ENCODE measurements around the gene VANGL1.

Gene VANGL1

DNA sequence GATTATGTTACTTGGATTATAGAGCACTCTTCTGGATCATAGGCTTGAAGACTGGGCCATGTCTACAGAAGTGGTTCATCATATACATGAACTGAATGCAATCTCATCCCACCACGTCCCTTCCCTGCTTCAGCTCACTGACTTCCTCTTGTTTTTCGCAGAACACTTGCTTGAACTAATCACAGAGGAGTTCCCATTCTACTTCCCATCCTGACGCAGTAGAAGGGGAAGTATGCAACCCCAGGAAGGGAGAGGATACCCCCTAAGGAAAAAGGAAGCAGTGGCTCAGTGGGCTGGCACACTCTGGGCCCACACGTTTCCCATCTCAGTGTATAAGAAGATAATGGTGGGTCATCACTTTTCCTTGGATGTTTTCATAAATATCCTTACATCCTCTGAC is 90.5 kb downstream of the VANGL1 start:
- no peak for DNase-seq (ENCODE audit: low spot score)
- no peak for FAIRE-seq

DNA sequence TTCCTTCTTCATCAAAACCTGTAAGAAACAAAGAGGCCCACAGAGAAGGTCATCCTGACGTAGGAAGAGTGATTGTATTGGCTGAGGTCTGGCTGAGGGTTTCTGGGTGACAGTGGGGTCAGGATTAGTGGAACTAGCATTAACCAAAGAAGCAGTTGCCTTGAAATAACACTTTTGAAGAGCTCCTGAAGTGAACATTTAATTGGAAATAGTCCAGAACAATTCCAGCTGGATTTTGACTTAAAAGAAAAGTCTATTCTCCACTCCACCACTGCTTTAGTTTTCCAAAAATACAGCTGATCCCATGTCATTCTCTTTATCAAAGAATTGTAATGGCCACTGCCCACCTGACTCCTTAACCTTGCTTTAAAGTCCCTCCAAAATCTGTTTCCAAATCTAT is 99.0 kb downstream of the VANGL1 start:
- FAIRE-seq = no peak
- DNase-seq (ENCODE audit: low spot score) = no peak

DNA sequence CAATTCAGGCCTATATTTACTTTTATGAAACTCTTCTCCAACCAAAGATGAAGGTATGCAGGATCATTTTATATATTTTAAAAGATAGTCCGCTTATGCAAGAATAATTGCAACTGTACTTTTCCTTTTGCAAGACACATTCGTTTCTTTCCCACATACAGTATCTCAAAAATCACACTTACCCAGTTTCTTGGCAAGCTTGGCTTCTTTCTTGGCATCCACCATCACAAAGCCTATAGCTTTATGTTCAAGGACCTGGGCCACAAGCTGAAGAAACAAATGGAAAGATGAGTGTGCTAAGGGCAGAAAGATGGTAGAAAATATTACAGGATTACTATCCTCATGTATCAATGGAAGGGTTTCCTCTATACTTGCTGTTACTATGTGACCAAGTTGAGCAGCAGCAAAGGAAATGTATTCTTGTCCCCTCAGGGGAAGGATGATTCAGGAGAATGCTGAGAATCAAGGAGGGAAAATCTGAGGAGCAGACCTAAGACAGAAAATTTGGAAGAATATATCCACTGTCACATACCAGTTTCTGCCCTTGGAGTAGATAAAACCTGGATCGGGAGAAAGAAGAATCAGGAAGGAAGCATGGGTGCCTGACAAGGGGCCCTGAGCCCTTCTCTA is 103.0 kb downstream of the VANGL1 start:
- no peak for FAIRE-seq
- DNase-seq (ENCODE audit: low spot score) = no peak

DNA sequence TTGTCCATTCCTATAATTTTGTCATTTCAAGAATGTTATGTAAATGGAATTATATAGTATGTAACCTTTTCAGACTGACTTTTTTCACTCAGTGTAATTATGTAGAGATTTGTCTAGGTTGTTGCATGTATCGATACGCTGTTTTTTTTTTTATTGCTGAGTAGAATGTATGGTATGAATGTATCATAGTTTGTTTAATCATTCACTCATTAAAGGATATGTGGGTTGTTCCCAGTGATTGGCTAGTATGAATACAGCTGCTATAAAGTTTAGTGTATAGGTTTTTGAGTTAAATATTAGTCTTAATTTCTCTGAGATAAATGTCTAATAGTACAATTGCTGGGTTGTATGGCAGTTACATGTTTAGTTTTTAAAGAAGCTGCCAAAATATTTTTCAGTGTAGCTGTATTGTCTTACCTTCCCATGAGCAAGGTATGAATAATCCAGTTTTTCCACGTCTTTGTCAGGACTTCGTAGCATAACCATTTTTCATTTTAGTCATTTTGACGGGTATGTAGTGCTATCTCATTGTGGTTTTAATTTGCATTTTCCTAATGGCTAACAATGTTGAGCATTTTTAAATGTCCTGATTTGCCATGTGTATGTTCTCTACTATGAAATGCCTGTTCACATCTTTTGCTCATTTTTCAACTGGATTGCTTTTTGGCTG is 104.4 kb downstream of the VANGL1 start:
- no peak for DNase-seq (ENCODE audit: low spot score)
- no peak for FAIRE-seq

All from RCC 7860 (cell line).